PC-3 (cell line): ENCODE data around the gene ASIC3. TPM values are rescaled to one million over a fixed set of nuclear protein-coding genes. Genes with fewer than 3 reads are reported as not detected.

ENCODE experiments used
- ATAC-seq: fragments of 200-7000 bp; cut with Tn5 transposase; 2 replicates; pipeline ENCODE4 v1.9.1; 2020; ENCODE audit warnings: mild to moderate bottlenecking, moderate library complexity
- BruUV-seq: library from RNA; stranded (reverse); fragments of 400-500 nt; replicated peaks from 2 replicates; lab custom pipeline; 2021; lab: Mats Ljungman, UMichigan
- CTCF ChIA-PET: fragments of 300-600 bp; sonication (Branson Sonifier 250); formaldehyde crosslinking; loops from one replicate; lab custom pipeline; 2022; ENCODE audit warnings: antibody characterized with exemption; lab: Charles Lee
- POLR2A ChIA-PET: fragments of 300-600 bp; sonication (Branson Sonifier 250); formaldehyde crosslinking; loops from one replicate; lab custom pipeline; 2022; ENCODE audit warnings: antibody characterized with exemption; ENCODE audit not compliant: unreplicated experiment; lab: Charles Lee
- DNase-seq: peaks from one replicate; pipeline ENCODE4 v3.0.0-alpha.2; 2015
- H2AFZ ChIP-seq: fragments of 300-600 bp; sonication (generic); 2 replicates; pipeline ENCODE4 v1.6.0; 2016; ENCODE audit warnings: antibody characterized with exemption, low read length
- H3F3A ChIP-seq: fragments of 300-600 bp; sonication (generic); one replicate; pipeline ENCODE4 v1.6.0; 2017; ENCODE audit warnings: antibody characterized with exemption, low read length, control low read depth, mild to moderate bottlenecking; ENCODE audit not compliant: unreplicated experiment
- H3K27ac ChIP-seq: fragments of 300-600 bp; sonication (generic); 2 replicates; pipeline ENCODE4 v1.5.1; 2016; ENCODE audit warnings: mild to moderate bottlenecking, low read length
- H3K27me3 ChIP-seq: fragments of 300-600 bp; sonication (generic); 2 replicates; pipeline ENCODE4 v1.6.1; 2016; ENCODE audit warnings: low read length, mixed read lengths
- H3K36me3 ChIP-seq: fragments of 300-600 bp; sonication (generic); 2 replicates; pipeline ENCODE4 v1.6.1; 2016; ENCODE audit warnings: low read depth, mixed run types, low read length, mixed read lengths
- H3K4me1 ChIP-seq: fragments of 300-600 bp; sonication (generic); 2 replicates; pipeline ENCODE4 v1.5.1; 2016; ENCODE audit warnings: low read length; ENCODE audit not compliant: insufficient read depth
- H3K4me2 ChIP-seq: fragments of 300-600 bp; sonication (generic); 2 replicates; pipeline ENCODE4 v1.6.0; 2016; ENCODE audit warnings: low read length
- H3K4me3 ChIP-seq: fragments of 300-600 bp; sonication (generic); 2 replicates; pipeline ENCODE4 v1.5.1; 2016; ENCODE audit warnings: mild to moderate bottlenecking, low read length, mixed read lengths
- H3K79me2 ChIP-seq: fragments of 300-600 bp; sonication (generic); 2 replicates; pipeline ENCODE4 v1.6.1; 2017; ENCODE audit warnings: low read length, mixed read lengths
- H3K9ac ChIP-seq: fragments of 300-600 bp; sonication (generic); 2 replicates; pipeline ENCODE4 v1.6.0; 2016; ENCODE audit warnings: mild to moderate bottlenecking, low read length
- H3K9me2 ChIP-seq: fragments of 300-600 bp; sonication (generic); replicated peaks from 2 replicates; pipeline ENCODE4 v1.6.1; 2016; ENCODE audit warnings: mixed run types, low read length, mixed read lengths
- H3K9me3 ChIP-seq: fragments of 300-600 bp; sonication (generic); 2 replicates; pipeline ENCODE4 v1.6.1; 2016; ENCODE audit warnings: low read length, mixed read lengths
- H4K20me1 ChIP-seq: fragments of 300-600 bp; sonication (generic); 2 replicates; pipeline ENCODE4 v1.6.1; 2016; ENCODE audit warnings: low read length, mixed read lengths
- EZH2 ChIP-seq: fragments of 300-600 bp; sonication (generic); IDR thresholded peaks from one replicate; pipeline ENCODE4 v1.6.1; 2017; ENCODE audit warnings: antibody characterized with exemption, mild to moderate bottlenecking, low read length; ENCODE audit not compliant: unreplicated experiment
- EZH2phosphoT487 ChIP-seq: fragments of 300-600 bp; sonication (generic); IDR thresholded peaks from 2 replicates; pipeline ENCODE4 v1.6.1; 2018; ENCODE audit warnings: mild to moderate bottlenecking, antibody characterized with exemption, low read length, borderline replicate concordance
- intact Hi-C: fragments of 100-400 bp; cut with micrococcal nuclease; formaldehyde crosslinking; loops from 2 replicates; pipeline ENCODE4 v1.9.0; 2023
- total RNA-seq: library from RNA; depleted of rRNA; stranded (reverse); fragments of >200 nt; gene quantifications from 2 replicates; pipeline ENCODE4 v1.2.3, GENCODE V29; 2014
- TF ChIP-seq, protein P1 (sequence below): fragments of 300-600 bp; sonication (generic); conservative IDR thresholded peaks from 2 replicates; pipeline ENCODE4 v1.5.1; 2017; ENCODE audit warnings: antibody characterized with exemption, low read depth, mild to moderate bottlenecking, low read length

The ASIC3 gene
- total RNA-seq, 1 experiment from 2014 or later = 1.7 TPM

DNA sequence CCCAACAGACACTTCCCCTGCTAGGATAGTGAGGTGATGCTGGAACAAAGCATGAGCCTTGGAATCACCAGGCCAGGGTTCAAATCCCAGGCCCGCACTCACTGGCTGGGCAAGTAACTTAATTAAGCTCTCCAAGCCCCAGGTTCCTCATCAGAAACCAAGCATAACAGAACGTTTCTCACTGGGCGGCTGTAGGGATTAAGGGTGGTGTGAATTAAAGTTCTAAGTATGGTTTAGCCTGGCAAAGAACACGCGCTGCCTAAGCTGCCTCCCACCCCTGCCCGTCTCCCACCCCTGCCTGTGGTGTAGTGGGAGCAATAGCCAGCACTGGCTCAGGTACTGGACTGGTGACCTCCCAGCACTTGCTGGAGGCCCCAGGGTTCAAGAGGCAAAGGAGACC is 16.7 kb downstream of the ASIC3 start:
- H2AFZ ChIP-seq = no peak overlapping the region
- POLR2A ChIA-PET = no interaction called here
- H3K9me3 ChIP-seq = no peaks in the 10 kb centered on the region
- no peak for DNase-seq
- no peak overlapping the region for H3K9ac ChIP-seq
- H3K4me1 ChIP-seq = peaks cover 30% of the 10 kb centered on the region
- no TSS peak for BruUV-seq
- peaks cover 28% of the 10 kb centered on the region for H3K36me3 ChIP-seq
- TF ChIP-seq, protein P1, sequence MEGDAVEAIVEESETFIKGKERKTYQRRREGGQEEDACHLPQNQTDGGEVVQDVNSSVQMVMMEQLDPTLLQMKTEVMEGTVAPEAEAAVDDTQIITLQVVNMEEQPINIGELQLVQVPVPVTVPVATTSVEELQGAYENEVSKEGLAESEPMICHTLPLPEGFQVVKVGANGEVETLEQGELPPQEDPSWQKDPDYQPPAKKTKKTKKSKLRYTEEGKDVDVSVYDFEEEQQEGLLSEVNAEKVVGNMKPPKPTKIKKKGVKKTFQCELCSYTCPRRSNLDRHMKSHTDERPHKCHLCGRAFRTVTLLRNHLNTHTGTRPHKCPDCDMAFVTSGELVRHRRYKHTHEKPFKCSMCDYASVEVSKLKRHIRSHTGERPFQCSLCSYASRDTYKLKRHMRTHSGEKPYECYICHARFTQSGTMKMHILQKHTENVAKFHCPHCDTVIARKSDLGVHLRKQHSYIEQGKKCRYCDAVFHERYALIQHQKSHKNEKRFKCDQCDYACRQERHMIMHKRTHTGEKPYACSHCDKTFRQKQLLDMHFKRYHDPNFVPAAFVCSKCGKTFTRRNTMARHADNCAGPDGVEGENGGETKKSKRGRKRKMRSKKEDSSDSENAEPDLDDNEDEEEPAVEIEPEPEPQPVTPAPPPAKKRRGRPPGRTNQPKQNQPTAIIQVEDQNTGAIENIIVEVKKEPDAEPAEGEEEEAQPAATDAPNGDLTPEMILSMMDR = no peak
- TF ChIP-seq EZH2phosphoT487 (no peak), EZH2 (no peak)
- intact Hi-C loops = no loop called here
- no peaks in the 10 kb centered on the region for H3K9me2 ChIP-seq
- CTCF ChIA-PET = no interaction called here
- ATAC-seq = no peak
- H3K79me2 ChIP-seq = peaks cover 34% of the 10 kb centered on the region
- H3F3A ChIP-seq = no peaks in the 10 kb centered on the region
- no peak overlapping the region for H3K4me2 ChIP-seq
- no peak overlapping the region for H3K27ac ChIP-seq
- H3K27me3 ChIP-seq = no peaks in the 10 kb centered on the region
- H3K4me3 ChIP-seq = no peak overlapping the region
- H4K20me1 ChIP-seq = no peaks in the 10 kb centered on the region

DNA sequence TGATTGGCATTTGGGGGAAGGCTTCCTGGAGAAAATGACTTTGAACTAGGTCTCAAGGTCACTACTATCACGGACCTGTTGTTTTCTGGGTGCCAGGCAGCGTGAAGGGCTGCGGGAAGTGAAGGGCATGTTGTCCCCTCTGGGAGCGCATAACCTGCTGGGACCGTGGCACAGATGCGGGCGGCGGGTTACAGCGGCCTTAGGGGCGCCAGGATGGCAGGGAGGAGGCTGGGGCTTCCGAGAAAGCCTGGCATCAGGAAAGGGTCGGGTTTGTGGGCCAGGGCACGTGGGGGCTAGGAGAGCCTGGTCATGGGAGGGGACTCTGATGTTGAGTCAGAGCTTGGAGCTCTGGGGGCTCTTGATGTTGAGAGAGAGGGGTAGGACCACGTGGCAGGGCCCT is 17.2 kb downstream of the ASIC3 start:
- no peak overlapping the region for H2AFZ ChIP-seq
- POLR2A ChIA-PET = no interaction called here
- H3K4me3 ChIP-seq = no peak overlapping the region
- ATAC-seq (no peak), DNase-seq (no peak)
- peaks cover 28% of the 10 kb centered on the region for H3K36me3 ChIP-seq
- H3K9me3 ChIP-seq = no peaks in the 10 kb centered on the region
- H4K20me1 ChIP-seq = no peaks in the 10 kb centered on the region
- TF ChIP-seq EZH2phosphoT487 (no peak), EZH2 (no peak)
- TF ChIP-seq, protein P1 = no peak
- BruUV-seq = no TSS peak
- CTCF ChIA-PET = no interaction called here
- no peak overlapping the region for H3K9ac ChIP-seq
- H3K9me2 ChIP-seq = no peaks in the 10 kb centered on the region
- no peaks in the 10 kb centered on the region for H3K27me3 ChIP-seq
- no peak overlapping the region for H3K4me2 ChIP-seq
- H3K79me2 ChIP-seq = peaks cover 29% of the 10 kb centered on the region
- peaks cover 29% of the 10 kb centered on the region for H3K4me1 ChIP-seq
- intact Hi-C loops = no loop called here
- no peak overlapping the region for H3K27ac ChIP-seq
- H3F3A ChIP-seq = no peaks in the 10 kb centered on the region

DNA sequence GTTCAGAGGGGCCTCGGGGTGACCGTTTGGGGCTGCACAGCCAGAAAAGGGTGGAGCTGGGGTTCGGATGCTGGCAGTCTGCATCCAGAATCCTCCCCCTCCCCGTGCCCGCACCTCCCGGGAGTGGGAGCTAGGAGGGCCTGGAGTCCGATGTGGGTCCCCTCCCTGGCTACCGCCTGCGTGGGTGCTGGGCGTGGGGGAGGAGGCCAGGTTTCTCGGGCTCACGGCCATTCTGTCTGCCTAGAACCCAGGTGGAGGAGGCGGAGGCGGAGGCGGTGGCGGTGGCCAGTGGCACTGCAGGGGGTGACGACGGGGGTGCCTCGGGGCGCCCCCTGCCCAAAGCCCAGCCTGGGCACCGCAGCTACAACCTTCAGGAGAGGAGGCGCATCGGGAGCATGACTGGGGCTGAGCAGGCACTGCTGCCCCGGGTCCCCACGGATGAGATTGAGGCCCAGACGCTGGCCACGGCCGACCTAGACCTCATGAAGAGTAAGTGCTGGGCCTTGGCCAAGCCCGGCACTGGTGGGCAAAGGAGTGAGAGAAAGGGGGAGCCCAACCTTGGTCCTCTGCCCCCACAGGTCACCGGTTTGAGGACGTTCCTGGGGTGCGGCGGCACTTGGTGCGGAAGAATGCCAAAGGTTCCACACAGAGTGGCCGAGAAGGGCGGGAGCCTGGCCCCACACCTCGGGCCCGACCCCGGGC is 18.1 kb downstream of the ASIC3 start:
- POLR2A ChIA-PET = no interaction called here
- H3K9me3 ChIP-seq = no peaks in the 10 kb centered on the region
- CTCF ChIA-PET = no interaction called here

More for the DNA sequence above, 18.1 kb downstream of the ASIC3 start:
- H3K4me3 ChIP-seq = no peak overlapping the region
- no peak overlapping the region for H3K4me2 ChIP-seq
- DNase-seq = no peak
- intact Hi-C loops = no loop called here
- peaks cover 19% of the 10 kb centered on the region for H3K4me1 ChIP-seq
- H3F3A ChIP-seq = no peaks in the 10 kb centered on the region
- H3K79me2 ChIP-seq = peaks cover 20% of the 10 kb centered on the region
- no peak overlapping the region for H3K27ac ChIP-seq
- H2AFZ ChIP-seq = no peak overlapping the region
- TF ChIP-seq, protein P1 = no peak
- TF ChIP-seq EZH2 (no peak), EZH2phosphoT487 (no peak)
- ATAC-seq = no peak
- H4K20me1 ChIP-seq = no peaks in the 10 kb centered on the region
- H3K27me3 ChIP-seq = no peaks in the 10 kb centered on the region
- no peak overlapping the region for H3K9ac ChIP-seq
- BruUV-seq = no TSS peak
- peaks cover 28% of the 10 kb centered on the region for H3K36me3 ChIP-seq
- H3K9me2 ChIP-seq = no peaks in the 10 kb centered on the region
